Type B pancreatic cell (in vitro differentiated cells): ENCODE data around the gene RERE. TPM values are rescaled to one million over a fixed set of nuclear protein-coding genes. Genes with fewer than 3 reads are reported as not detected.

Experiments
- DNase-seq: peaks from one replicate; pipeline ENCODE4 v3.0.0; 2021; ENCODE audit warnings: mixed read lengths; ENCODE audit not compliant: unreplicated experiment; ENCODE audit errors: extremely low spot score
- H3K27ac Mint-ChIP-seq: 2 replicates; pipeline ENCODE4 v1.8.0; 2021; ENCODE audit warnings: mild to moderate bottlenecking, mixed read lengths
- H3K27me3 Mint-ChIP-seq: 2 replicates; pipeline ENCODE4 v1.8.0; 2021; ENCODE audit warnings: mixed read lengths
- H3K36me3 Mint-ChIP-seq: 2 replicates; pipeline ENCODE4 v1.8.0; 2021; ENCODE audit warnings: mixed read lengths
- H3K4me1 Mint-ChIP-seq: one replicate; pipeline ENCODE4 v1.8.0; 2021; ENCODE audit warnings: mixed read lengths; ENCODE audit not compliant: unreplicated experiment
- H3K4me3 Mint-ChIP-seq: 2 replicates; pipeline ENCODE4 v1.8.0; 2021; ENCODE audit warnings: mild to moderate bottlenecking, mixed read lengths
- H3K9me3 Mint-ChIP-seq: 2 replicates; pipeline ENCODE4 v1.8.0; 2021; ENCODE audit warnings: mixed read lengths
- CTCF ChIP-seq: fragments of 200-600 bp; sonication (generic); conservative IDR thresholded peaks from 2 replicates; pipeline ENCODE4 v1.5.0; 2021; ENCODE audit warnings: antibody characterized with exemption, mild to moderate bottlenecking
- total RNA-seq: library from RNA; stranded (reverse); gene quantifications from 2 replicates; pipeline ENCODE4 v1.2.1, GENCODE V29; 2021; ENCODE audit warnings: low replicate concordance

Gene RERE
- total RNA-seq, 1 donor from 2014 or later = 141 TPM

- Mint-ChIP-seq H3K9me3 (no peaks in the 10 kb centered on the region), H3K36me3 (peaks cover 3% of the 10 kb centered on the region), H3K27ac (no peak overlapping the region), H3K4me1 (peaks cover 63% of the 10 kb centered on the region), H3K4me3 (no peak overlapping the region), H3K27me3 (no peaks in the 10 kb centered on the region)
- no peak for DNase-seq
- TF ChIP-seq CTCF = peak; percentile 81
These were observed 146.0 kb downstream of the RERE start for GRCh38 chr1:8671306-8671917.

GRCh38 chr1:8670371-8670818 lies 147.0 kb downstream of the RERE start:
- no peaks in the 10 kb centered on the region for H3K27me3 Mint-ChIP-seq
- TF ChIP-seq CTCF = no peak

GRCh38 chr1:8669606-8670335 lies 147.7 kb downstream of the RERE start:
- Mint-ChIP-seq H3K9me3 (no peaks in the 10 kb centered on the region), H3K4me3 (no peak overlapping the region), H3K27ac (no peak overlapping the region), H3K36me3 (no peaks in the 10 kb centered on the region), H3K27me3 (no peaks in the 10 kb centered on the region), H3K4me1 (peaks cover 53% of the 10 kb centered on the region)
- DNase-seq = no peak
- no peak for TF ChIP-seq CTCF

More at GRCh38 chr1:8670371-8670818, 147.0 kb downstream of the RERE start:
- Mint-ChIP-seq H3K36me3 (no peaks in the 10 kb centered on the region), H3K9me3 (no peaks in the 10 kb centered on the region), H3K4me3 (no peak overlapping the region), H3K27ac (no peak overlapping the region), H3K4me1 (peaks cover 58% of the 10 kb centered on the region)
- no peak for DNase-seq

- Mint-ChIP-seq H3K36me3 (no peaks in the 10 kb centered on the region), H3K9me3 (no peaks in the 10 kb centered on the region), H3K4me3 (no peak overlapping the region), H3K27ac (no peak overlapping the region), H3K4me1 (peaks cover 47% of the 10 kb centered on the region), H3K27me3 (no peaks in the 10 kb centered on the region)
- no peak for DNase-seq
- no peak for TF ChIP-seq CTCF
These were observed 149.4 kb downstream of the RERE start for GRCh38 chr1:8667869-8668594.

GRCh38 chr1:8666389-8667167 lies 150.9 kb downstream of the RERE start:
- Mint-ChIP-seq H3K27ac (no peak overlapping the region), H3K4me3 (no peak overlapping the region), H3K4me1 (peaks cover 37% of the 10 kb centered on the region), H3K9me3 (no peaks in the 10 kb centered on the region), H3K36me3 (no peaks in the 10 kb centered on the region), H3K27me3 (no peaks in the 10 kb centered on the region)
- TF ChIP-seq CTCF = no peak
- no peak for DNase-seq
